ENCODE measurements around the gene SMTNL1. TPM values are rescaled to one million over a fixed set of nuclear protein-coding genes. Genes with fewer than 3 reads are reported as not detected.
A peak's percentile ranks its signal among the peaks of the same experiment; 100 is the strongest.

SMTNL1 gene
- total and polyA plus RNA-seq, 9 of the 15 experiments (the other 6 are each of a cell fraction or from before 2014, with no cell fraction given): not detected

- no peak for TF ChIP-seq POLR2AphosphoS5 (IDR thresholded peaks at IDR 0.05; ENCODE audit: control insufficient read depth, insufficient read depth, low read depth, low read length)
- no peak for TF ChIP-seq PHF20 (IDR thresholded peaks at IDR 0.05; ENCODE audit: partially characterized antibody)
- no peak for TF ChIP-seq POLR2H (tag; IDR thresholded peaks at IDR 0.05; ENCODE audit: low read depth)
- TF ChIP-seq NELFE (IDR thresholded peaks at IDR 0.05; ENCODE audit: insufficient read depth, insufficient read length): no peak
- TF ChIP-seq ZMIZ1 (IDR thresholded peaks at IDR 0.05; ENCODE audit: low read depth in 2 of 2, low read length in 2 of 2): no peak
- peak; percentile 77 for TF ChIP-seq VEZF1 (CRISPR knock-in tag; IDR thresholded peaks at IDR 0.05)
- no peak for TF ChIP-seq SRSF7 (optimal IDR thresholded peaks at IDR 0.05; ENCODE audit: low read depth, low read length)
- peak; percentile 55; the same call in 1 of the 2 replicates for TF ChIP-seq SMARCA4 (IDR thresholded peaks at IDR 0.05)
- no peak for TF ChIP-seq FUS (optimal IDR thresholded peaks at IDR 0.05; ENCODE audit: low read depth, low read length)
- no peak for TF ChIP-seq CLOCK (CRISPR knock-in tag; IDR thresholded peaks at IDR 0.05; ENCODE audit: borderline replicate concordance)
- TF ChIP-seq ZNF77 (CRISPR knock-in tag; IDR thresholded peaks at IDR 0.05): no peak
- TF ChIP-seq MLX (CRISPR knock-in tag; conservative IDR thresholded peaks at IDR 0.05): 0 out of 4 replicates have a peak, but pooled peaks of 1 of the 2 experiments have one; percentile 29
- TF ChIP-seq SPI1 (IDR thresholded peaks at IDR 0.05; ENCODE audit: borderline replicate concordance, low read depth, low read length): no peak
- TF ChIP-seq ZNF707 (CRISPR knock-in tag; conservative IDR thresholded peaks at IDR 0.05): no peak
- TF ChIP-seq ZNF197 (CRISPR knock-in tag; IDR thresholded peaks at IDR 0.05; ENCODE audit: low read depth): no peak
Measured at GRCh38 chr11:57567515-57568329, 30.3 kb downstream of the SMTNL1 start, which contains the start of gene UBE2L6 (continued).

Measured in K562 (cell line).